Calu3 (cell line): ENCODE measurements around the gene CLEC3B. TPM values are rescaled to one million over a fixed set of nuclear protein-coding genes. Genes with fewer than 3 reads are reported as not detected.

ENCODE experiments used
- BruUV-seq: library from RNA; stranded (reverse); fragments of 400-500 nt; replicated peaks from 2 replicates; lab custom pipeline; 2021; lab: Mats Ljungman, UMichigan
- CTCF ChIA-PET: fragments of 300-600 bp; sonication (Branson Sonifier 250); formaldehyde crosslinking; loops from one replicate; lab custom pipeline; 2022; ENCODE audit warnings: antibody characterized with exemption; lab: Charles Lee
- DNase-seq: peaks from one replicate; pipeline ENCODE4 v3.0.0; 2022
- H3K27ac Mint-ChIP-seq: one replicate; pipeline ENCODE4 v1.8.0; 2022; ENCODE audit warnings: mixed read lengths; ENCODE audit not compliant: unreplicated experiment
- H3K27me3 Mint-ChIP-seq: one replicate; pipeline ENCODE4 v1.8.0; 2022; ENCODE audit warnings: mixed read lengths; ENCODE audit not compliant: unreplicated experiment
- H3K36me3 Mint-ChIP-seq: one replicate; pipeline ENCODE4 v1.8.0; 2022; ENCODE audit warnings: mild to moderate bottlenecking, moderate library complexity, mixed read lengths; ENCODE audit not compliant: insufficient read depth, unreplicated experiment
- H3K4me1 Mint-ChIP-seq: one replicate; pipeline ENCODE4 v1.8.0; 2022; ENCODE audit warnings: mild to moderate bottlenecking, low read depth, mixed read lengths; ENCODE audit not compliant: unreplicated experiment
- H3K4me3 Mint-ChIP-seq: one replicate; pipeline ENCODE4 v1.8.0; 2022; ENCODE audit warnings: mild to moderate bottlenecking, low read depth, moderate library complexity, mixed read lengths; ENCODE audit not compliant: unreplicated experiment
- H3K9me3 Mint-ChIP-seq: one replicate; pipeline ENCODE4 v1.8.0; 2022; ENCODE audit warnings: low read depth, mixed read lengths; ENCODE audit not compliant: unreplicated experiment
- intact Hi-C: fragments of 100-400 bp; cut with micrococcal nuclease; formaldehyde crosslinking; loops from one replicate; pipeline ENCODE4 v1.10.0; 2022; ENCODE audit not compliant: unreplicated experiment
- total RNA-seq: library from RNA; stranded (reverse); gene quantifications from 2 replicates; pipeline ENCODE4 v1.2.3, GENCODE V29; 2022
- TF ChIP-seq, protein P1 (sequence below): fragments of 200-600 bp; IDR thresholded peaks from one replicate; pipeline ENCODE4 v1.8.0; 2022; ENCODE audit warnings: antibody characterized with exemption; ENCODE audit not compliant: unreplicated experiment

The CLEC3B gene
- total RNA-seq, 1 experiment from 2014 or later = not detected

DNA sequence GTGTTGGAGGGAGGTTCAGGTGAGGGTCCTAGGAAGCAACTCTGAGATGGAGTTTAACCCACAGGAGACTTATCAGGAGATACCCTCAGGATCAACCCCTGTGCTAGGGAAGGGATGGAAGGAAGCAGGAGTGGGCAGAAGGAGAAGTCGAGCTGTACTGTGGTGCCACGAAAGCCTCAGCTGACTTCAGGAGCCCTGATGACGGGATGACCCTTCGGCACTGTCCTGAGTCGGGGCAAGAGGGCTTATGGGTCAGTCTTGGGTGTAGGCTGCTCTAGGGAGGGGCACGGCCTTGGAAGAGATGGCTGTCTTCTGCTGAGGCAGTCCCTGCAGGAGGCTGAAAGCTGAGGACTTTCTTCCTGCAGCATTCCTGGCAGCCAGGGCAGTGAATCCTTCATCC is 7.7 kb downstream of the CLEC3B start:
- intact Hi-C loops = no loop called here

GRCh38 chr3:45034612-45035252 is 8.6 kb downstream of the CLEC3B start:
- intact Hi-C loops = loop anchor here (5.0 kb wide), 2 partner anchors 448 to 623 kb away; no protein-coding TSS in a partner anchor
- peaks cover 26% of the 10 kb centered on the region for H3K27me3 Mint-ChIP-seq
- peak; percentile 10 for DNase-seq
- no peak overlapping the region for H3K4me3 Mint-ChIP-seq
- no peak overlapping the region for H3K27ac Mint-ChIP-seq
- no TSS peak for BruUV-seq
- H3K36me3 Mint-ChIP-seq = no peaks in the 10 kb centered on the region
- CTCF ChIA-PET = no interaction called here
- no peaks in the 10 kb centered on the region for H3K9me3 Mint-ChIP-seq
- H3K4me1 Mint-ChIP-seq = peaks cover 10% of the 10 kb centered on the region
- TF ChIP-seq, protein P1, sequence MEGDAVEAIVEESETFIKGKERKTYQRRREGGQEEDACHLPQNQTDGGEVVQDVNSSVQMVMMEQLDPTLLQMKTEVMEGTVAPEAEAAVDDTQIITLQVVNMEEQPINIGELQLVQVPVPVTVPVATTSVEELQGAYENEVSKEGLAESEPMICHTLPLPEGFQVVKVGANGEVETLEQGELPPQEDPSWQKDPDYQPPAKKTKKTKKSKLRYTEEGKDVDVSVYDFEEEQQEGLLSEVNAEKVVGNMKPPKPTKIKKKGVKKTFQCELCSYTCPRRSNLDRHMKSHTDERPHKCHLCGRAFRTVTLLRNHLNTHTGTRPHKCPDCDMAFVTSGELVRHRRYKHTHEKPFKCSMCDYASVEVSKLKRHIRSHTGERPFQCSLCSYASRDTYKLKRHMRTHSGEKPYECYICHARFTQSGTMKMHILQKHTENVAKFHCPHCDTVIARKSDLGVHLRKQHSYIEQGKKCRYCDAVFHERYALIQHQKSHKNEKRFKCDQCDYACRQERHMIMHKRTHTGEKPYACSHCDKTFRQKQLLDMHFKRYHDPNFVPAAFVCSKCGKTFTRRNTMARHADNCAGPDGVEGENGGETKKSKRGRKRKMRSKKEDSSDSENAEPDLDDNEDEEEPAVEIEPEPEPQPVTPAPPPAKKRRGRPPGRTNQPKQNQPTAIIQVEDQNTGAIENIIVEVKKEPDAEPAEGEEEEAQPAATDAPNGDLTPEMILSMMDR = no peak

More for the DNA sequence above, 7.7 kb downstream of the CLEC3B start:
- CTCF ChIA-PET = no interaction called here
- Mint-ChIP-seq H3K36me3 (no peaks in the 10 kb centered on the region), H3K27me3 (peaks cover 26% of the 10 kb centered on the region), H3K4me1 (peaks cover 10% of the 10 kb centered on the region), H3K27ac (no peak overlapping the region), H3K9me3 (no peaks in the 10 kb centered on the region), H3K4me3 (no peak overlapping the region)
- no peak for DNase-seq
- no TSS peak for BruUV-seq
- TF ChIP-seq, protein P1 = no peak

- TF ChIP-seq, protein P1 = no peak
- CTCF ChIA-PET = interaction anchor here (0.7 kb wide), 1 partner anchor 788 kb away, joined by 3 read pairs; no protein-coding TSS in a partner anchor
- H3K27ac Mint-ChIP-seq = no peak overlapping the region
- peaks cover 26% of the 10 kb centered on the region for H3K27me3 Mint-ChIP-seq
- H3K4me1 Mint-ChIP-seq = peaks cover 10% of the 10 kb centered on the region
- no peaks in the 10 kb centered on the region for H3K9me3 Mint-ChIP-seq
- BruUV-seq = no TSS peak
- no peaks in the 10 kb centered on the region for H3K36me3 Mint-ChIP-seq
- no peak for DNase-seq
- intact Hi-C loops = loop anchor here (5.0 kb wide), 2 partner anchors 447 to 622 kb away; no protein-coding TSS in a partner anchor
- H3K4me3 Mint-ChIP-seq = peak overlapping the region; percentile 39
These were observed 9.6 kb downstream of the CLEC3B start for GRCh38 chr3:45035441-45036301.

DNA sequence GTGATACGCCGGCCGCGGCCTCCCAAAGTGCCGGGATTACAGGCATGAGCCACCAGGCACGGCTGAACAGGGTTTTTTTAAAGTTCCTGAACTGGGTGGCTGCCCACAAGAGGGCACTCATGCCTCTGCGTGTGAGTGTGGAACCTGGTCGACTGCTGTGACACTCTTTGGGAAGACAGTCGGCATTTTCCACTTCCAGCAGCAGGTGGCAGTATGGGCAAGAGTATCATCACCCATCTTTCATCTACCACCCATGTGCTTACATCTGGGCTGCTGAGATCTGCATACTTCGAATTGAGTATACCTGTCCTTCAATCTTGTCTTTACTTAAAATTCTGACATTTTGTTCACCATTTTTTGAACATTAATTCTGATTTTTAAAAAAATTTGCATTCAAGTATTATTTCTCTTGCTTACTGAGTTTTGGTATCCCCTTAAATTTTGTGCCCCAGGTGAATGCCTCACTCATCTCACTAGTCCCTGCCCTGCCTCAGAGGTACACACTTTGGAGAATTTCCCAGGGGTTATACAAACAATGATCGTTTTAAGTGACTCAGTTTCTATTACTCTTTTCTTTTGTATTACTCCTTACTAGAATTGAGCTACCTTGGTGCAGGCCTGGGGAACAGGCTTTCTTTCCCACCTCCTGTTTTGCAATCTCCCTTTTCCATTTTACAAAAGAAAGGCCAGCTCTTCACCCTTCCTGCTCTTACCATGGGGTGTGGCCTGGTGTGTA is 11.8 kb downstream of the CLEC3B start:
- no TSS peak for BruUV-seq
- peak; percentile 91 for DNase-seq
- peak overlapping the region; percentile 50 for H3K4me3 Mint-ChIP-seq
- H3K36me3 Mint-ChIP-seq = no peaks in the 10 kb centered on the region
- H3K27ac Mint-ChIP-seq = no peak overlapping the region
- intact Hi-C loops = loop anchor here (5.0 kb wide), 2 partner anchors 444 to 619 kb away; no protein-coding TSS in a partner anchor
- H3K4me1 Mint-ChIP-seq = peaks cover 10% of the 10 kb centered on the region
- TF ChIP-seq, protein P1 = peak; percentile 87
- no peaks in the 10 kb centered on the region for H3K9me3 Mint-ChIP-seq
- peaks cover 23% of the 10 kb centered on the region for H3K27me3 Mint-ChIP-seq
- CTCF ChIA-PET = interaction anchor here (0.5 to 2.3 kb wide), 5 partner anchors 17 to 487 kb away, joined by 3 to 7 read pairs (median 3); no protein-coding TSS in a partner anchor
